Adrenal gland (tissue), 5 donors: ENCODE measurements around the gene OR52N4.

Source experiments
- POLR2A ChIP-seq, 2 donors: fragments of 450-650 bp; IDR thresholded peaks; one replicate each; pipeline ENCODE4 v1.6.1; 2017; ENCODE audit warnings: antibody characterized with exemption in 2 of 2, mild to moderate bottlenecking in 2 of 2, moderate library complexity in 1 of 2
- TF ChIP-seq, protein P1 (sequence below), 6 experiments: fragments of 450-650 bp in 4 of 6; fragments of 200-600 bp in 2 of 6; sonication (generic) in 1 of 6; IDR thresholded peaks; 1 replicate in 5 of 6; 2 replicates in 1 of 6; pipeline versions ENCODE4 v1.5.1 to v1.8.0; 2016 to 2021; ENCODE audit warnings: antibody characterized with exemption in 6 of 6, mild to moderate bottlenecking in 2 of 6, moderate library complexity in 1 of 6
- donor health status: DM: no; HTN: no; CAD: no.

DNA sequence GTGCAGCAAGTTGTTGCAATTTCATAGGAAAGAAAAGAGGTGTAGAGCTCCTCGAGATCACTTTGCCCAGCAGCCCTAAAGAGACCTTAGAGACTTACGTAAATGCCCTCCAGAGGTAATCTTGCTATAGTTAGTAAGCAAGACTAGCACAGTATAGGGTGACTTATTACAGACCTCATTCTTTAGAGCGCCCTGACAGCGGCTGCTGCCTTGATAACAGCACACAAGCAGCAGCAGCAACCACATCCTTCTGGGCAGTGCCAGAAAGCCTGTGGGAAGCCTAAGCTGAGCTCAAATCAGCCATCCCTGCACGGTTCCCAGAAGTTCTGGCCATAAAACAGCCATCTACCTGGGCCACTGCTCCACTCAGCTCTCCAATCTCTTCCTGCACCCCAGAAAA, 40.3 kb upstream of the OR52N4 start:
- TF ChIP-seq, protein P1, sequence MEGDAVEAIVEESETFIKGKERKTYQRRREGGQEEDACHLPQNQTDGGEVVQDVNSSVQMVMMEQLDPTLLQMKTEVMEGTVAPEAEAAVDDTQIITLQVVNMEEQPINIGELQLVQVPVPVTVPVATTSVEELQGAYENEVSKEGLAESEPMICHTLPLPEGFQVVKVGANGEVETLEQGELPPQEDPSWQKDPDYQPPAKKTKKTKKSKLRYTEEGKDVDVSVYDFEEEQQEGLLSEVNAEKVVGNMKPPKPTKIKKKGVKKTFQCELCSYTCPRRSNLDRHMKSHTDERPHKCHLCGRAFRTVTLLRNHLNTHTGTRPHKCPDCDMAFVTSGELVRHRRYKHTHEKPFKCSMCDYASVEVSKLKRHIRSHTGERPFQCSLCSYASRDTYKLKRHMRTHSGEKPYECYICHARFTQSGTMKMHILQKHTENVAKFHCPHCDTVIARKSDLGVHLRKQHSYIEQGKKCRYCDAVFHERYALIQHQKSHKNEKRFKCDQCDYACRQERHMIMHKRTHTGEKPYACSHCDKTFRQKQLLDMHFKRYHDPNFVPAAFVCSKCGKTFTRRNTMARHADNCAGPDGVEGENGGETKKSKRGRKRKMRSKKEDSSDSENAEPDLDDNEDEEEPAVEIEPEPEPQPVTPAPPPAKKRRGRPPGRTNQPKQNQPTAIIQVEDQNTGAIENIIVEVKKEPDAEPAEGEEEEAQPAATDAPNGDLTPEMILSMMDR (IDR thresholded peaks at IDR 0.05): no peak
- TF ChIP-seq POLR2A (IDR thresholded peaks at IDR 0.05): no peak
